NCI-H526 treated with DMSO at 0.1 percent for 48 hours (cell line): Measurements from ENCODE around the gene ALKAL2.
"Not testable (repeated sequence)": the region's sequence is repeated elsewhere in the genome, so short reads cannot be mapped to it uniquely, and the experiment has no call there.

Experiments
- DNase-seq: peaks from one replicate; lab custom pipeline; 2025; lab: John Stamatoyannopoulos, UW

ALKAL2 gene, protein sequence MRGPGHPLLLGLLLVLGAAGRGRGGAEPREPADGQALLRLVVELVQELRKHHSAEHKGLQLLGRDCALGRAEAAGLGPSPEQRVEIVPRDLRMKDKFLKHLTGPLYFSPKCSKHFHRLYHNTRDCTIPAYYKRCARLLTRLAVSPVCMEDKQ

DNA sequence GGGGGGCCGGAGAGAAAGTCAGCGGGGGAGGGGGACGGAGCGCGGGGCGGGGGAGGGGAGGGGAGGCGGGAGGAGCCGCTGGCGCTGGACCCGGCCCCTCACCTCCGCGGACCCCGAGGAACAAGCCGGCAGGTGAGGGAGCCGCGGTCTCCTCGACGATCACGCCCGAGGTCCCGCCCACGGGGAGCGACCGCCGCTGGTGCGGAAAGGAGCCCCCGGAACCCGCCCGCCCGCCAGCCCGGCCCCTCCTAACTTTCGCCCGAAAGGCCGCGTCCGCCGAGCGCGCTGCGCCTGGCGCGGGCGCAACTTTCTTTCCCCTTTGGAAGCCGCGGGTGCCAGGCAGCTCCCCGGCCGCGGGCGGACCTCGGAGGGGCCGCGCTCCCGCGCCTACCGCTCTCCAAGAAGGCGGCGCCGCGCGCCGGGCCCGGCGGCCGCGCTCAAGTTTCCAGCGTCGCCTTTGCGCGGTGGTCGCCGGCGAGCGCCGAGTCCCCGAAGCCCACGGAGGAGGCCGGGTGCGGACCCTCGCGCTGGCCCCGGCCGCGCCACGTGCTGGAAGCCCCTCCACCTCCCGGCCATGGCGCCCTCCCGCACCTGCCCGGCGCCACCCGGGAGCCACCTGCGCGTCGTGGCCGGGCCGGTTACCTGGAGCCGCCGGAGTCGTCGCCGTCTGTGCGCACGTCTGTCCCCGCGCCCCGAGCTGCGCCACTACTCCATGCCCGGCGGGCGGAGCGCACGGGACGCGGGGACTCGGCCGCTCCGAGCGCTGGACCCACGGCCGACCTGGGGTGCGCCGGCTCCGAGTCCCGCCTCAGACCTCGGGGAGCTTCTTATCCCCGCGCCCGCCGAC lies at the start of gene ALKAL2:
Gene ALKAL2, minus strand, starts transcription at position 181 of the 847 bp plus-strand sequence. CDS start 256 bp downstream, outside the sequence.
- DNase-seq = no peak

DNA sequence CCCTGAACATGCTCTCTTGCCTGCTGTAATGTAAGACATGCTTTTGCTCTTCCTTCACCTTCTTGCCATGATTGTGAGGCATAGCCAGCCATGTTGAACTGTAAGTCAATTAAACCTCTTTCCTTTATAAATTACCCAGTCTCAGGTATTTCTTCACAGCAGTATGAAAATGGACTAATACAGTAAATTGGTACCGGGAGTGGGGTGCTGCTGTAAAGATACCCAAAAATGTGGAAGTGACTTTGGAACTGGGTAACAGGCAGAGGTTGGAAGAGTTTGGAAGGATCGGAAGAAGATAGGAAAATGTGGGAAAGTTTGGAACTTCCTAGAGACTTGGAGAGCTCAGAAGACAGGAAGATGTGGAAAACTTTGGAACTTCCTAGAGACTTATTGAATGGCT lies 49.1 kb upstream of the ALKAL2 start:
- DNase-seq = not testable (repeated sequence)

DNA sequence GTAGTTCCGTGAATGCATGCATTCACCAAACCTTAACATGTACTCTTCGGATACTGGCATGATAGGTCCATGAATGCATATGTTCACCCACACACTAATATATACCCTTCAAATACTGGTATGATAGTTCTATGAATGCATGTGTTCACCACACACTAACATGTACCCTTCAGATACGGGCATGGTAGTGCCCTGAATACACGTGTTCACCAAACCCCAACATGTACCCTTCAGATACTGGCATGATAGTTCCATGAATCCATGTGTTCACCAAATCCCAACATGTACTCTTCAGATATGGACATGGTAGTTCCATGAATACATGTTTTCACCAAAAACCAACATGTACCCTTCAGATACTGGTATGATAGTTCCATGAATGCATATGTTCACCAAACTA lies 48.5 kb upstream of the ALKAL2 start:
- no peak for DNase-seq

DNA sequence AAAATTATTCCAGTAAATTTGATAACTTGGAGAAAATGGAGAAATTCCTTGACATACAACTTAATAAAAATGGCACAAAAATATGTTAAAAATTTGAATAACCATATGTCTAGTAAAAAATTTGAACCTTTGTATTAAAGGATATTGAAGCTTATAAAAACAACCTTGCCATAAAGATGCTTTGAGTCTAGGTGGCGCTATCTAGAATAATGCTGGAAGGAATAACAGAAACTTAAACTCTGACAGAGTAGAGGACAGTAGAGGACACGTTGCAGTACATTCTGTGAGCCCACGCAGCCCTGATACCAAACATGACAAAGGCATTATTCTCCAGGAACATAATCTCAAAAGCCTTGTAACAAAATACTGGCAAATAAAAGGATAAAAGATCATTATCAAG lies 44.7 kb upstream of the ALKAL2 start:
- no peak for DNase-seq

DNA sequence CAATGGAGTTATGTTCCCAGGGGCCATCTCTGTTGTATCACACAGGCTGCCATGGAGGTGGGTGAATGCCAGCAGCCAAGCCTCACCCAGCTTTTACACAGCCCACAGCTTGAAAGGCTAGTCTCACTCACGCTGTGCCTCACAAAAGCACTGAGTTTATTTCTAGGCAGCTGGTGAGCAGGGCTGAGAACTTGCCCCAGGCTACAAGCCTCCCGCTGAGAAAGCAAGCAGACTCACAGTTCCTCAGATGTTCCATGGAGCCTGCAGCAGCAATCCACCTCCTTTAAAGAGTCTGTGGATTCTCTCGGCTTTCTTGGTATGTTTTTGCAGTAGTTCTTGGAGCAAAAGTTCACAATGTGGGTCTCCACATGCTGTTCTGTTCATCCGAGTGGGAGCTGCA lies 40.9 kb upstream of the ALKAL2 start:
- no peak for DNase-seq

DNA sequence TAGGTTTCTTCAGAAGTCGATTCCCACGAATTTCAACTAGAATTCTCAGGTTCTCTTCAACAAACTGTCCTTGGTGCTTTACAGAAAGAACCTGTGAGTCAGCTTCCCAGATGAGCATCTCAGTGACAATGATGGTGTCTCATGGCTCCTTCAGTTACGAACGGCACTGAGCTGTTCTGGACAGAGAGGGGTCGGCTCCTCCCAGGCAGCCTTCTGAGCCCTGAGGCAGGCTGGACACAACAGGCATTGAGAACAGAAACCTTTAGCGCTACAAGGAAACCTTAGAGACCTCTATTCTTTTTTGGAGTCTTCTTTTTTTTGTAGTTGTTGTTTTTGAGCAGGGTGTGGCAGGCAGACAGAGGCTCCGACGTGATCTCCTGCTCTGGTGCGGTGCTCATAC lies 35.1 kb upstream of the ALKAL2 start:
- no peak for DNase-seq

DNA sequence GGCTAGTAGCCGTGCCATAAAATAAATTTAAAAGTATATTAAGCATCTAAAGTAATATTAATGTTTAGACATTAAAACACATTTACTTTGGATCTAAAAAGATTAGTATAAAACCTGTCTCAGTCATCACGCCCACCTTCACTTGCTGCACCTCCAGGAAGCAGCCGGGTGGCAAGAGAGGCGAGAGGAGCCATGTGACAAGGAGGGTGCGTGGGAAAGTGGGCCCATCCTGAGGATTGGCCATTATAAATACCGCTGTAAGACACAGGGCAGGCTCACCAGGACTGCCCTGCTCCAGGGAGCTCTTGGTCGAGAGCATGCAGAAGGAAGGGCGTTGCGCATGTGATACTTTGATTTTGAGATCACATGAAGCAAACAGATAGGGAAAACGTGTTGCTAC lies 34.4 kb upstream of the ALKAL2 start:
- DNase-seq = no peak

DNA sequence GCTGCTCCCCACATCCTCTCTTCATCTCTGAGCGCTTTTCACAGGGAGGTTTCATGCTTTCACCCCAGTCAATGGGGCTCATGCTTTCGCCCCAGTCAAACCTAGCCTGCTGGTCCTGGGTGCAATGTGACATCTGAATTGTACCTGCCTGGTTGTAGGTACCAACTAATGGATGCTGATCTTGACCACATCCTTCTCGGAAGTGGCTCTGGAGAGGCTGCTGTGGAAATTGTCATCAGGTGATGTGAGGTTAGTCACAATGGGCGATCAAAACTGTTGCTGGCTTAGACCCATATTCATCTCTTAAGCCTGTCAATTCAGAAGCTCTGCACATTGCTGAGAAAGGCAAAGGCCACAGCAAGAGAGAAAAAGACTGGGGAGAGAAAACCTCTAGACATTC lies 32.7 kb upstream of the ALKAL2 start:
- DNase-seq = no peak

DNA sequence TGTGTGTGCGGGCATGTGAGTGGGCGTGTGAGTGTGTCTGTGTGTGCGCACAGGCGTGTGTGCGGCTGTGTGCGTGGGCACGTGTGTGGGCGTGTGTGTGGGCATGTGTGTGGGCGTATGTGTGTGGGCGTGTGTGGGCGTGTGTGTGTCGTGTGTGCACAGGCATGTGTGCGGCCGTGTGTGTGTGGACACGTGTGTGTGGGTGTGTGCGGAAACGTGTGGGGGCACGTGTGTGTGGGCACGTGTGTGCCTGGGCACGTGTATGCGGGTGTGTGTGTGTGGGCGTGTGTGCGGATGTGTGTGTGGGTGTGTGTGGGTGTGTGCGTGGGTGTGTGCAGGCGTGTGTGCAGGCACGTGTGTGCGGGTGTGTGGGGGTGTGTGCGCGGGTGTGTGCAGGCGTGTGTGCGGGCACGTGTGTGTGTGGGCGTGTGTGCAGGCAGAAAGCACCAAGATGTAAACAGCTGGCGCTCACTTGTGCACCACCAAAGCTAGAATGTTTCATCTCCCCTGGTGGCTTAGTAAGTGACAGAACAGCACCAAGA lies 31.2 kb upstream of the ALKAL2 start:
- no peak for DNase-seq

DNA sequence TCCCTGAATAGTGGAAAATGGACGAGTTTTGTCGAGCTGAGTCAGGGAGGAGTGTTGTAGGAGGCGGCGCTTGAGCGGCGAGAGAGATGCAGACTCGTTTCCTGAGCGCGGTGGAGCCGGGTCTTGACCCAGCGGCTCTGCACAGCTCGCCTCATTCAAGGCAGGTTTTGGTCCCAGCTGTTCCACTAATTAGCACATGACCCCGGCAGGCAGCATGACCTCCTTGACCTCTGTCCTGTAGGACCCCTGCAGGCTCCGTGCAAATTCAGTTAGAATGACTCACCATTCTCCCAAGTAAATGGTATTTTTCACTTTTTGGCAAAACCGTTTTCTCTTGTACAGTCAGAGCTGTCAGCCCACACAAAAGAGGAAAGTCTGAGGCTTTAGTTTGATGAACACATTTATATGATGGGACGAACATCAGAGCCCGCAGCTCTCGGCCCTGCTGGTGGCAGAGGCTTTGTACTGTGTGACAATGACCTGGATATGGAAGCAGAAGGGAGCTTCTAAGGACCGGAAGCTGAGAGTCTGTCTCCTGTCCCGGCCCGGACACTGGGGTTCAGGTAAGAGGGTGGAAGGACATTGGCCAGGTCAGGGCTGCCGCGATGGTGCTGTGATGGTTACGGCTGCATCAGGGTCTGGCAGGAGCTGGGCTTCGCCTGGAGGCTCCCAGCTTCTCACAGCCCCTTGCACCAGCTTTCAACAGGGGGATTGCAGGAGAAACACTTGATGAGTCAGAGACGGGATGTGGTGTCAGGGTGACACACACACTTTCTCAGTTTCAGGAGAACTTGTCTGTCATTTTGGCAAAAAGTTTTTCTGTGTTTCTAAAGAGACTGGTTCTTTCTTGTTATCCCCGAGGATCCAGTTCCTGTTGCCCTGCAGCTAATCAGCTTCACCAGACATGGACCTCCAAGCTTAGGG lies 29.9 kb upstream of the ALKAL2 start:
- DNase-seq = no peak

DNA sequence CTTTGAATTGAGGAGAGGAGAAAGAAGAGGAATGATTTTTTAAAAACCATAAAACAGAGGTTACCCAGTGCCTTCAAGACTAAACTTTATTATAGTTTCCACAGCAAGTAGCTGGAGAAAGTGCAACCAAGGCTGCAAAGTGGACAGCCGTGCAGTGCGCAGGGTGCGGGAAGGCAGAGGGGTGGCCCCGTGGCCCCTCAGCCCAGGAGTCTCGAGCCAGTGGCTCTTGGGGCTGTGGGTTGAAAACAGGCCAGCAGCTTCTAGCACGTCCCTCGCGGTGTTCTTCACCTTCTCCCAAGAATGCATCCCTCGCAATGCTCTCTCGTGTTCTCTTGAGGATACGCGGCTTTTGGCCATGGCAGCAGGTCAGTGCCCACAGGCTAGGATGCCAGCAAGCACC lies 28.5 kb upstream of the ALKAL2 start:
- no peak for DNase-seq

DNA sequence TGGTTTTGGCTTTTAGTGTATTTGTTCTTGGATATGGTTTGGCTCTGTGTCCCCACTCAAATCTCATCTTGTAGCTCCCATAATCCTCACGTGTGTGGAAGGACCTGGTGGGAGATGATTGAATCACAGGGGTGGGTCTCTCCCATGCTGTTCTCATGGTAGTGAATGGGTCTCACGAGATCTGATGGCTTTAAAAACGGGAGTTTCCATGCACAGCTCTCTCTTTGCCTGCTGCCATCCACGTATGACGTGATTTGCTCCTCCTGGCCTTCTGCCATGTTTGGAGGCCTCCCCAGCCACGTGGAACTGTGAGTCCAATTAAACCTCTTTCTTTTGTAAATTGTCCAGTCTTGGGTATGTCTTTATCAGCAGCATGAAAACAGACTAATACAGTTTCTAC lies 28.0 kb upstream of the ALKAL2 start:
- not testable (repeated sequence) for DNase-seq

DNA sequence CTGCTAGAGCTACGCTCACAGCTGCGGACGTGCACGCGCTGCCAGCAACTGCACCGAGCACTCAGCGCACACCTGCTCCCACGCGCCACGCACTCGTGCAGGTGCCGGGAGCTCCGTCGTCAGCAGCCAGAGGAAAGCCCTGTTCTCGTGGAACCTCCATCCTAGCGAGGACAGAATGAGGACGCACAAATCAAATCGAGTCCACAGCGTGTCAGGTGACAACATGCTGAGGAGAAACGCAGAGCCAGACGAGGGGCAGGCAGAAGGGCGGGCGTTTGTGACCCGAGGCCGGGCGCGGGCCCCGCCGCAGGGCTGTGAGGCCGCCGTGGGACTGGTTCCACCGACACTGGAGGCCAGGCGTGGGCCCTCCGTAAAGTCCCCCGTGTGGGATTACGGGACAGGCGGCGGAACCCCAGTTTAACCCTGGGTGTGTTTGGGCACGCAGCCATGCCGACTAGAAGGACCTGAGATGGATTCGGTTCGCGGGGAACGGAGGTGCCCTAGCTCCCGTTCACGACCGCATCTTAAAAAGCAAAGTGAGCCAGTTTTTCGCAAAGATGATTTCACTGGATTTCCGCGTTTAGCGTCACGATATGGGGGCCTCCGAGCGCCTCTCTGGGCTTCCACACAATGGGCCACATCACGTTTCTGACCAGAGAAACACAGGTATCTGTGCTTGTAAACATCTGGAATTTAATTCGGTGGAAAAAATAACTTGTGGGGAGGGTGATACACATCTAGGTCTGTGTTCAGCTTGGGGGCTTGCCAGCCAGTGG lies 26.9 kb upstream of the ALKAL2 start:
- DNase-seq = no peak

DNA sequence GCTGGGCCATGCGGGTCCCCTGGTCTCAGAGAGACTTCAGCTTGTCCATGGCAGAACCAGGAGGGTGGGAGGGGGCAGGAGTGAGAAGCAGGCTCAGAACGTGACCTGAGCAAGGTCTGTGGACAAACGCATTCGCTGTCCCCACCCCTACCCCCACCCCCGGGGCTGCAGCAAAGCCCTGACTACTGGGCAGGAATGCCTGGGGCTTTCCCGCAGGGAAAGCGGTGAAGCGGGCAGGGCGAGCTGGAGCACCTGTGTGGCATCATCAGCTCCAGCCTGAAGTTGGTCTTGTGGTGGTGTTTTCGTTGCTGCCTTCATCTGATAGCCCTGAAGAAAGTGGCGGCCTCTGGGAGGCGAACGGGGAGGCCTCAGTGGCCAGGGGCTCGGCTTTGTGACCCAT lies 26.1 kb upstream of the ALKAL2 start:
- DNase-seq = peak; percentile 8

DNA sequence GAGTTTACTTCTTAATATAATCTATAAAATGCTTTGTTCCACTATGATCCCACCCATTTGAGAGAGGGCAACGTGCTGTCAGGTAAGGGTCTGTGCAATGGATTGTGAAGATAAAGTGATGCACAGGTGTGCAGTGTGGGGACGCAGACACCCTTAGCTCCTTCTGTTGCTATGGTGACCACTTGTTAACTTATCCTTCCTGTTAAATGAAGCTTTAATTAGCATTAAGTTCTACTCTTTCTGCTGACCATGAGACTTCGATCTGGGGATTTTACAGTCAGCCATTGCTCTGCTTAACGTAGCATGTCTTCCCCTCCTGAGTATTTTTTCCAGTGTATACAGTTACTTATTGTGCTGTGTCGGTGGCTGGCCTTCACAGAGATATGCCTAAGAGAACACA lies 23.1 kb upstream of the ALKAL2 start:
- no peak for DNase-seq

DNA sequence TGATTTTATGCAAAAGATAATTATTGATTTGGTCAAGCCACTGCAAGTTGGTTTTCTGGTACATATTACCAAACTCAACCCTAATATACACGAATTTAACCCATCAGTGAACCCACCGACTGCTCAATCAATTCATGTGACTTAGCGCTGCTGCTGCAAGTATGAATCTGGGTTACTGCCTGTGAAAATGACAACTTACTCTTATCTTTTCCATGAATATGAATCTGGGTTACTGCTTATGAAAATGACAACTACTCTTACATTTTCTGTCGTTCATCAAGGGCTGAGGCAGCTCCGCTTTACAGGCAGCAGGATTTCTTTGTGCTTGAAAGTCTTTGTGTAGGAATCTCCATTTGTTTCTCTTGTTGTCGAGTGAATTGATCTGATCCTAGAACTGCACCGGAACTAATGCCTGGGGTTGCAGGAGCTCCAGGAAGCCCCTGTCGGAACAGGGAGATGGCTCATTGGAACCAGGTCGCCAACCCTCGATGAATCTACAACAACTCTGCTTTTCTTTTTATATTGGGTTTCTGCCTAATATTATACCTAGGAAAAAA lies 22.1 kb upstream of the ALKAL2 start:
- DNase-seq = no peak

DNA sequence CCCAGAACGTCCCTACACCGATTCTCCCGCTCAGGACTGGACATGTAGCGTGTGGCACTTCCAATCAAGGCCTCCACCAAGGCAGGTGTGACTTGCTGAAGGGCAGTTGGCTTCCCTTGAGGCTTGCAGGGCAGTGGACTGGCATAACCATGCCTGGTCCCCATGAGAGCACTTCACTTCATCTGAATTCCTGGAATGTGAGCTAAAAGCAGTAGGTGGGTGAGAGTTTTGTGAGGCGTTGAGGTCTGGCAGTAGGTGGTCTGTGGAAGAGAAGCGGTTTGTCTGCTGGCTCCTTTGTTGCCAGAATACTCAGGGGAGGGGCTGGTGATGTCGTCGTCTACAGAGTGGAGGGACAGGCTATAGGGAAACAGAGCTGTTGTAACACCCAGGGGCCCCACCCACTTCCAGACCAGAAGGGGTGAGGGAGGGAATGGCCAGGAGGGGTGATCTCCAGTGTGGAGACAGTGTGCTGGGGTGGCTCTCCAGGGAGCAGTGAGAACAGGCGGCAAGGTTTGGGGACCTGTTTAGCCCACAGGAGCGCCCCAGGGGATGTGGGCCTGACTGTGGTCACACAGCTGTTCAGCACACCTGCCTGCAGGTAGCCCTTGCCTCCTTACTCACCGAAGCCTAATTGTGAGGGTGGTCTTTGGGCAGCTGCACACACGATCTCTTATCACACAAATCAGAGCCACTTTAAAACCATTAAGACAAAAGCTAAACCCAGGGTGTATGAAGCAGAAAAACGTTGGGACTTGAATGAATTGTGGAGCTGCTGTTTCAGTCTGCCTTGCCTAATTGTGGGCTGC lies 21.5 kb upstream of the ALKAL2 start:
- DNase-seq = no peak

DNA sequence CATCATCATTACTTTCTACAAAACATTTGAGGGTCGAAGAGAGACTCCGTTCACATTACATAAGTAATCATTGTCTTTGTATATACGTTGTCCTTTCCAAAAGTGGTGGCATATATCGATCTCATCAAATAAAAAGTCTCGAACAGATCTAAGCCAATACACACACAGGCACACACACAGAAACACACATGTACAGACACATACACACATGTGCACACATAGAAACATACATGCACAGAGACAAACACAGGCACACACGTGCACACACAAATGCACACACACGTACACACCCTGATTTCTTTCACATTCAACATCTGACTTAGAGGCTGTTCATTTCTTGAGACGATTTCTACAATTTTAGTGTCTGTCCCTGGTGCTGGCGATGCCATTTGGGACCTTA lies 17.5 kb upstream of the ALKAL2 start:
- DNase-seq = no peak

DNA sequence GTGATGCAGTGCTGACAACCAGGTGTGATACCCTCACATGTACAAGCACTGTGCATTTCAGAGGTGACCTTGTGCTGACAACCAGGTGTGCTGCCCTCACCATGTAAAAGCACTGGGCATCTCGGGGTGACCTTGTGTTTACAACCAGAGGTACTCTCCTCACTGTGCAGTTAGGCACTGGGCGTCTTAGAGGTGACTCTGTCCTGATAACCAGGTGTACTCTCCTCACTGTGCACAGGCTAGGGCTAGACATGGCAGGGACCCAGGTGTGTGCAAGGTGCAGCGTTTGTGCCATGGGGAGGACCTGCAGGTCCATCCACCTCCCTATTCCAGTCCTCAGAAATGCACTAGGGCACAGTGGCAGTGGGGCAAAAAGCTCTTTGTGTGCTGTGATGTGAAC lies 8.5 kb upstream of the ALKAL2 start:
- DNase-seq = no peak

DNA sequence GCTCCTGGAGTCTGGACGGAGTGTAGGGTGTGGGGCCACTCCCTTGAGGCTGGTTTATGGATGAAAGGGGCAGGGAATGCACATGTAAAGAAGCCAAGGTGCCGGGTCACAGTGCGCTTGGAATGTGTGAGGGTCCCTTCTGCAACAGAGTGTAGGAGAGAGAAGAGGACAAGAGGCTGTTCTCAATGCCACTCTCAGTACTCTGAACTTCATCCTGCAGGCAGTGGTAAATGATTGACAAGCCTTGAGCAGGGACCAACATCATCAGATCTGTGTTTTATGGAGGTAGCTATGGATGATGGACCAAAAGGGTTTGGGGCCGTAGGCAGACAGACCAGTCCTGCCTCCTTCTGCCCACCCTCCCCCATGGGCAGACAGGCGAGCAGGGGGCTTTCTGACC lies 7.2 kb upstream of the ALKAL2 start:
- DNase-seq = no peak
